Fibroblast of skin of left quadriceps (primary cell): ENCODE results near the gene ACP7.

Source experiments
- DNase-seq, 2 experiments: peaks; one replicate each; pipeline ENCODE4 v3.0.0-alpha.2; 2013; ENCODE audit warnings: low read depth in 2 of 2

ACP7 gene

GRCh38 chr19:39148939-39149529, 64.9 kb downstream of the ACP7 start:
- DNase-seq: no peak

GRCh38 chr19:39150235-39150634, 66.1 kb downstream of the ACP7 start:
- DNase-seq: no peak

- DNase-seq: no peak
These were observed 66.8 kb downstream of the ACP7 start for GRCh38 chr19:39150807-39151600.

GRCh38 chr19:39152066-39152465, 67.9 kb downstream of the ACP7 start:
- DNase-seq: no peak

- no peak for DNase-seq
These were observed 70.0 kb downstream of the ACP7 start for GRCh38 chr19:39154100-39154628.

GRCh38 chr19:39154629-39155100, 70.5 kb downstream of the ACP7 start:
- no peak for DNase-seq

- DNase-seq: no peak
These were observed 71.0 kb downstream of the ACP7 start for GRCh38 chr19:39155114-39155700.

GRCh38 chr19:39155741-39156140, 71.6 kb downstream of the ACP7 start:
- no peak for DNase-seq

- no peak for DNase-seq
These were observed 72.4 kb downstream of the ACP7 start for GRCh38 chr19:39156326-39157230.

GRCh38 chr19:39157275-39157996, 73.3 kb downstream of the ACP7 start:
- no peak for DNase-seq

GRCh38 chr19:39157997-39158389, 73.8 kb downstream of the ACP7 start:
- no peak for DNase-seq

GRCh38 chr19:39158646-39159260, 74.6 kb downstream of the ACP7 start:
- DNase-seq: no peak

- no peak for DNase-seq
These were observed 76.3 kb downstream of the ACP7 start for GRCh38 chr19:39160523-39160861.
